NCI-H748 (cell line): ENCODE data around the gene ZBTB48.
"Not testable (repeated sequence)": the region's sequence is repeated elsewhere in the genome, so short reads cannot be mapped to it uniquely, and the experiment has no call there.

Source experiments
- DNase-seq: peaks from one replicate; lab custom pipeline; 2025; ENCODE audit not compliant: unreplicated experiment; lab: John Stamatoyannopoulos, UW

Gene ZBTB48

GRCh38 chr1:6631058-6631457, 51.3 kb downstream of the ZBTB48 start:
- DNase-seq: no peak

- no peak for DNase-seq
Measured at GRCh38 chr1:6632588-6633514, 53.1 kb downstream of the ZBTB48 start.

GRCh38 chr1:6634371-6635052, 54.7 kb downstream of the ZBTB48 start:
- DNase-seq: peak; percentile 5

GRCh38 chr1:6635161-6635909, 55.5 kb downstream of the ZBTB48 start:
- DNase-seq: no peak

- DNase-seq: no peak
Measured at GRCh38 chr1:6635910-6636760, 56.3 kb downstream of the ZBTB48 start.

- DNase-seq: not testable (repeated sequence)
Measured at GRCh38 chr1:6636778-6637177, 57.0 kb downstream of the ZBTB48 start.

GRCh38 chr1:6637770-6638169, 58.0 kb downstream of the ZBTB48 start:
- DNase-seq: no peak

- no peak for DNase-seq
Measured at GRCh38 chr1:6638226-6638625, 58.4 kb downstream of the ZBTB48 start.
